ENCODE measurements around the gene RAB4B. TPM values are rescaled to one million over a fixed set of nuclear protein-coding genes. Genes with fewer than 3 reads are reported as not detected.
"Not testable (repeated sequence)": the region's sequence is repeated elsewhere in the genome, so short reads cannot be mapped to it uniquely, and the experiment has no call there.

The RAB4B gene
- total RNA-seq, 1 donor from 2014 or later: 12.9 TPM

DNA sequence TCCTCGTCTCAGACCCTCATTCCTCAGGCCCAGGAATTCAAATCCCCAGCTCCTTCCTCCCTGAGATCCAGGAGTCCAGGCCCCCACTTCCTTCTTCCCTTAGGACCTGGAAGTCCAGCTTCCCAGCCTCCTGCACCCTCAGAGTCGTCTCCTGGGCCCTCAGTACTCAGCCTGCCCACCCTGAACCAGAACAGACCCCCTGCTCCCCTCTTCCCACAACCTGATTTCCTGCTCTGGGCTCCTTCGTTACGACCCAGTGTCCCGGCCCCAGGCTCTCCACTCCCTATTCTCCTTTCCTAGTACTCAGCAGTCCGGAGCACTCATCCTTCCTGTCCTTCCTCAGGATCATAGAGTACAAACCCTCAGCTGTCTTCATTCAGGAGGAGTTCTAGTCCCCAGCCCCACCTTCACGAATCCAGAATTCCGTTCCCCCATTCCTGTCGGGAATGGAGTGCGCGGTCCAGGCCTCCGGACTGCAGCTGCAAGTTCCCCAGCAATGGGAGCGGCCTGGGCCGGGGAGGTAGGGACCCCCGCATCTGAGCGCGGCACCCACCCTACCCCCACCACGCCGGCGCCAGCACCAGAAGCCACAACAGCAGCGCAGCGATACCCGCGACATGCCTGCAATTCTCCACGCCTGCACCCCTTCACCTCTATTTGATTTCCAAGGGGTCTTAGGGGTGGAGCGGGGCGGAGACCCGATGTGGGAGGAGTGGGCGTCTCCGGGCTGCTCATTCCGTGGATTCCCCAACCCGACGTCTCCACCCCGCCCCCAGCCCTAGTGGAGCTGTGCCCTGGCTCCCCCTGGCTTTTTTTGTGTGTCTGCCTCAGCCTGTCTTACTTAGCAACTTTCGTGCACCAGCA, 33.7 kb downstream of the RAB4B start:
- no peak for TF ChIP-seq EZH2 (IDR thresholded peaks at IDR 0.05)
- TF ChIP-seq EZH2phosphoT487 (IDR thresholded peaks at IDR 0.05): no peak
- TF ChIP-seq, protein P1, sequence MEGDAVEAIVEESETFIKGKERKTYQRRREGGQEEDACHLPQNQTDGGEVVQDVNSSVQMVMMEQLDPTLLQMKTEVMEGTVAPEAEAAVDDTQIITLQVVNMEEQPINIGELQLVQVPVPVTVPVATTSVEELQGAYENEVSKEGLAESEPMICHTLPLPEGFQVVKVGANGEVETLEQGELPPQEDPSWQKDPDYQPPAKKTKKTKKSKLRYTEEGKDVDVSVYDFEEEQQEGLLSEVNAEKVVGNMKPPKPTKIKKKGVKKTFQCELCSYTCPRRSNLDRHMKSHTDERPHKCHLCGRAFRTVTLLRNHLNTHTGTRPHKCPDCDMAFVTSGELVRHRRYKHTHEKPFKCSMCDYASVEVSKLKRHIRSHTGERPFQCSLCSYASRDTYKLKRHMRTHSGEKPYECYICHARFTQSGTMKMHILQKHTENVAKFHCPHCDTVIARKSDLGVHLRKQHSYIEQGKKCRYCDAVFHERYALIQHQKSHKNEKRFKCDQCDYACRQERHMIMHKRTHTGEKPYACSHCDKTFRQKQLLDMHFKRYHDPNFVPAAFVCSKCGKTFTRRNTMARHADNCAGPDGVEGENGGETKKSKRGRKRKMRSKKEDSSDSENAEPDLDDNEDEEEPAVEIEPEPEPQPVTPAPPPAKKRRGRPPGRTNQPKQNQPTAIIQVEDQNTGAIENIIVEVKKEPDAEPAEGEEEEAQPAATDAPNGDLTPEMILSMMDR (IDR thresholded peaks at IDR 0.05): no peak
- Mint-ChIP-seq H3K4me3 (peak overlapping the region; percentile 81), H3K4me1 (peaks cover 53% of the 10 kb centered on the region), H3K9me3 (no peaks in the 10 kb centered on the region), H3K36me3 (peaks cover 8% of the 10 kb centered on the region), H3K27ac (peak overlapping the region; percentile 47), H3K27me3 (ENCODE audit: insufficient read depth, low read depth) (peaks cover 15% of the 10 kb centered on the region)
- peak overlapping the region; percentile 80 for H3K4me2 ChIP-seq
- peaks cover 32% of the 10 kb centered on the region for H3F3A ChIP-seq (ENCODE audit: low read depth)
- peaks cover 15% of the 10 kb centered on the region for H3K79me2 ChIP-seq (ENCODE audit: low read depth)
- no peak overlapping the region for H2AFZ ChIP-seq (replicated peaks)
- no peaks in the 10 kb centered on the region for H3K36me3 ChIP-seq
- no peak overlapping the region for H3K9ac ChIP-seq
- H4K20me1 ChIP-seq (ENCODE audit: low read depth): peaks cover 34% of the 10 kb centered on the region
- no peaks in the 10 kb centered on the region for H3K9me3 ChIP-seq (ENCODE audit: low read depth)
- H3K4me1 ChIP-seq: peaks cover 20% of the 10 kb centered on the region
- DNase-seq (ENCODE audit: low spot score): peak; percentile 60
- peaks cover 19% of the 10 kb centered on the region for H3K27me3 ChIP-seq
- no peak overlapping the region for H3K27ac ChIP-seq
- H3K4me3 ChIP-seq: peak overlapping the region; percentile 45

DNA sequence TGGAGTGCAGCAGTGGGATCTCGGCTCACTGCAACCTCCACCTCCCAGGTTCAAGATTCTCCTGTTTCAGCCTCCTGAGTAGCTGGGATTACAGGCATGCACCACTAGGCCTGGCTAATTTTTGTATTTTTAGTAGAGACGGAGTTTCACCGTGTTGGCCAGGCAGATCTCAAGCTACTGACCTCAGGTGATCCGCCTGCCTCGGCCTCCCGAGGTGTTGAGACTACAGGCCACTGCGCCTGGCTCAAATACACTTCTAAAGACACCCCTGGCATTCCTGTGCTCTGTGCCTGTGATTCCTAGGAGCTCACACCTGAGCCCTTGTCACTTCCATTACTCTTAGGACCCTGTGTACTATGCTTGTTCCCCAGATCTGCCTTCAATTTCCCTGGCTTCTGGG, 34.5 kb downstream of the RAB4B start:
- not testable (repeated sequence) for DNase-seq (ENCODE audit: low spot score); H3K27ac ChIP-seq; H3K9me3 Mint-ChIP-seq; H3K4me3 ChIP-seq; H3K27ac Mint-ChIP-seq; H3K79me2 ChIP-seq (ENCODE audit: low read depth); H3K9me3 ChIP-seq (ENCODE audit: low read depth); H2AFZ ChIP-seq (replicated peaks); H3K9ac ChIP-seq; H3K36me3 ChIP-seq; H3K36me3 Mint-ChIP-seq
- peaks cover 15% of the 10 kb centered on the region for H3K27me3 Mint-ChIP-seq (ENCODE audit: insufficient read depth, low read depth)
- Histone ChIP-seq H4K20me1 (ENCODE audit: low read depth) (peaks cover 27% of the 10 kb centered on the region), H3K4me1 (peaks cover 20% of the 10 kb centered on the region), H3K27me3 (peaks cover 24% of the 10 kb centered on the region), H3F3A (ENCODE audit: low read depth) (peaks cover 31% of the 10 kb centered on the region), H3K4me2 (peak overlapping the region; percentile 80)
- H3K4me1 Mint-ChIP-seq: peaks cover 44% of the 10 kb centered on the region
- peak overlapping the region; percentile 81 for H3K4me3 Mint-ChIP-seq

DNA sequence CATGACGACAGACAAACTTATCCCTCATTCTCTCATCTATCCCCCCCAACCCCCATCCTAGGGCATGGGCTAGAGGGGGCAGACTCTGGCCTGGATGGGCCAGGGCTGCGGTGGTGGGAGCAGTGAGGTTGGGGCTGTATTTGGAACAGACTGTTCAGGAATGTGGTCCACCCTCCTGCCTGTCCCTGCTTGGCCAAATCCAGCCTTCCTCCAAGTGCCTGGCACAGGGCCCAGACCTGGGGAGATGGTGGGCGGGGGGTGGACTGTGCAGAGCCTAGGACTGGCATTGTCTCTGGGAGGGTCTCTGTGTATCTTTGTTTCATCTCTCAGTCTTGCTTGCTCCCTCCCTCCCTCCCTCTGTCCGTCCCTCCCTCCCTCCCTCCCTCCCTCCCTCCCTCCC, 35.1 kb downstream of the RAB4B start:
- H2AFZ ChIP-seq (replicated peaks): no peak overlapping the region
- peaks cover 31% of the 10 kb centered on the region for H3F3A ChIP-seq (ENCODE audit: low read depth)
- H3K27me3 Mint-ChIP-seq (ENCODE audit: insufficient read depth, low read depth): peaks cover 15% of the 10 kb centered on the region
- peaks cover 2% of the 10 kb centered on the region for H3K36me3 Mint-ChIP-seq
- no peaks in the 10 kb centered on the region for H3K9me3 ChIP-seq (ENCODE audit: low read depth)
- H3K4me1 ChIP-seq: peaks cover 20% of the 10 kb centered on the region
- TF ChIP-seq, protein P1 (IDR thresholded peaks at IDR 0.05): no peak
- no peak for TF ChIP-seq EZH2phosphoT487 (IDR thresholded peaks at IDR 0.05)
- peaks cover 21% of the 10 kb centered on the region for H4K20me1 ChIP-seq (ENCODE audit: low read depth)
- peaks cover 4% of the 10 kb centered on the region for H3K79me2 ChIP-seq (ENCODE audit: low read depth)
- peaks cover 28% of the 10 kb centered on the region for H3K27me3 ChIP-seq
- H3K4me3 ChIP-seq: no peak overlapping the region
- no peak overlapping the region for H3K9ac ChIP-seq
- no peak overlapping the region for H3K27ac ChIP-seq
- no peak for DNase-seq (ENCODE audit: low spot score)
- no peak overlapping the region for H3K27ac Mint-ChIP-seq
- H3K9me3 Mint-ChIP-seq: no peaks in the 10 kb centered on the region
- no peaks in the 10 kb centered on the region for H3K36me3 ChIP-seq
- peak overlapping the region; percentile 81 for H3K4me3 Mint-ChIP-seq
- H3K4me1 Mint-ChIP-seq: peaks cover 41% of the 10 kb centered on the region
- H3K4me2 ChIP-seq: no peak overlapping the region

DNA sequence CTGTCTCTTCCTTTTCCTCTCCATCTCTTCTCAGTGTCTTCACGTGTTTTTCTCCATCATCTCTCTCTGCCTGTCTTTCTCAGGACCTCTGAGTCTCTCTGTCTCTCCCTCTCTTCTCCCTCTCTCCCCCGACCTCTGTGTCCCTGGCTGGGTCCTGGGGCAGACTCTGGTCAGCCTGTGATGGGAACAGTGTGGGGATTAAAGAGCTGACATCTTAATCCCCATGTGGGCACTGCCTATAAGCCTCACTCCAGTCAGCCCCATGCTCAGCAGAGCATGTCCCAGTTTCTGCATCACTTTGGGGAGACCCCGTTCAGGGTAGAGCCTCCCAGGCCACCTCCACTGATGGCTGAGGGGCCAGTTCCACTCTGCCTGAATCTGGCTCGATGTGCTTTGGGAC, 37.2 kb downstream of the RAB4B start:
- DNase-seq (ENCODE audit: low spot score): peak; percentile 48
- H3F3A ChIP-seq (ENCODE audit: low read depth): peaks cover 20% of the 10 kb centered on the region
- Mint-ChIP-seq H3K4me1 (peaks cover 43% of the 10 kb centered on the region), H3K4me3 (peak overlapping the region; percentile 0), H3K9me3 (no peaks in the 10 kb centered on the region), H3K27ac (no peak overlapping the region), H3K36me3 (no peaks in the 10 kb centered on the region), H3K27me3 (ENCODE audit: insufficient read depth, low read depth) (peaks cover 16% of the 10 kb centered on the region)
- H3K79me2 ChIP-seq (ENCODE audit: low read depth): no peaks in the 10 kb centered on the region
- no peak overlapping the region for H3K4me3 ChIP-seq
- no peaks in the 10 kb centered on the region for H3K9me3 ChIP-seq (ENCODE audit: low read depth)
- peaks cover 14% of the 10 kb centered on the region for H3K4me1 ChIP-seq
- no peak overlapping the region for H3K9ac ChIP-seq
- H3K27me3 ChIP-seq: peaks cover 28% of the 10 kb centered on the region
- no peaks in the 10 kb centered on the region for H3K36me3 ChIP-seq
- H2AFZ ChIP-seq (replicated peaks): no peak overlapping the region
- no peak for TF ChIP-seq EZH2 (IDR thresholded peaks at IDR 0.05)
- TF ChIP-seq, protein P1 (IDR thresholded peaks at IDR 0.05): no peak
- H3K27ac ChIP-seq: no peak overlapping the region
- no peak overlapping the region for H3K4me2 ChIP-seq
- peaks cover under 1% of the 10 kb centered on the region for H4K20me1 ChIP-seq (ENCODE audit: low read depth)

Data from neural progenitor cell (in vitro differentiated cells).